WTC11 (cell line): ENCODE data around the gene COPA. TPM values are rescaled to one million over a fixed set of nuclear protein-coding genes. Genes with fewer than 3 reads are reported as not detected.

Experiments used
- ATAC-seq: fragments of 200-7000 bp; cut with Tn5 transposase; 2 replicates; pipeline ENCODE4 v1.10.0; 2021; ENCODE audit warnings: mild to moderate bottlenecking, moderate library complexity
- CTCF ChIA-PET: fragments of 300-600 bp; sonication (Branson Sonifier 250); formaldehyde crosslinking; loops from one replicate; lab custom pipeline; 2021; ENCODE audit warnings: antibody characterized with exemption; lab: Charles Lee
- POLR2A ChIA-PET: fragments of 350-600 bp; sonication (Branson Sonifier 250); formaldehyde crosslinking; loops from one replicate; lab custom pipeline; 2021; ENCODE audit warnings: antibody characterized with exemption; lab: Charles Lee
- DNase-seq: peaks from one replicate; pipeline ENCODE4 v3.0.0; 2021; ENCODE audit warnings: low spot score
- H3K27ac Mint-ChIP-seq: 2 replicates; pipeline ENCODE4 v1.8.0; 2021; ENCODE audit warnings: mixed read lengths
- H3K27me3 Mint-ChIP-seq: 2 replicates; pipeline ENCODE4 v1.8.0; 2021; ENCODE audit warnings: low read depth, mild to moderate bottlenecking, moderate library complexity, mixed read lengths
- H3K36me3 Mint-ChIP-seq: 2 replicates; pipeline ENCODE4 v1.8.0; 2021; ENCODE audit warnings: mixed read lengths
- H3K4me1 Mint-ChIP-seq: 2 replicates; pipeline ENCODE4 v1.8.0; 2022; ENCODE audit warnings: mixed read lengths
- H3K4me3 Mint-ChIP-seq: 2 replicates; pipeline ENCODE4 v1.8.0; 2021; ENCODE audit warnings: mild to moderate bottlenecking, moderate library complexity, mixed read lengths
- H3K9me3 Mint-ChIP-seq: 2 replicates; pipeline ENCODE4 v1.8.0; 2021; ENCODE audit warnings: mixed read lengths
- ARID4B ChIP-seq: sonication (generic); formaldehyde crosslinking; IDR thresholded peaks from 2 replicates; pipeline ENCODE4 v1.8.0; 2023; ENCODE audit warnings: missing genetic modification reagents, mild to moderate bottlenecking, borderline replicate concordance
- E2F4 ChIP-seq: sonication (generic); formaldehyde crosslinking; IDR thresholded peaks from 2 replicates; pipeline ENCODE4 v1.8.1; 2022; ENCODE audit warnings: low read depth, mild to moderate bottlenecking, moderate library complexity, missing genetic modification reagents, borderline replicate concordance
- E2F5 ChIP-seq: sonication (generic); formaldehyde crosslinking; IDR thresholded peaks from 2 replicates; pipeline ENCODE4 v1.8.1; 2022; ENCODE audit warnings: mild to moderate bottlenecking, moderate library complexity, missing genetic modification reagents
- EMX1 ChIP-seq: fragments of 250-450 bp; sonication (Bioruptor Pico); IDR thresholded peaks from 2 replicates; pipeline ENCODE4 v1.8.0; 2021; ENCODE audit warnings: mild to moderate bottlenecking
- FOXK1 ChIP-seq: sonication (generic); formaldehyde crosslinking; IDR thresholded peaks from 2 replicates; pipeline ENCODE4 v1.8.0; 2022; ENCODE audit warnings: mild to moderate bottlenecking, moderate library complexity, missing genetic modification reagents
- FOXP1 ChIP-seq: sonication (generic); formaldehyde crosslinking; IDR thresholded peaks from 2 replicates; pipeline ENCODE4 v1.8.0; 2022; ENCODE audit warnings: missing genetic modification reagents, mild to moderate bottlenecking, moderate library complexity, borderline replicate concordance
- SMAD3 ChIP-seq: sonication (generic); formaldehyde crosslinking; IDR thresholded peaks from 2 replicates; pipeline ENCODE4 v1.8.0; 2022; ENCODE audit warnings: missing genetic modification reagents, mild to moderate bottlenecking, borderline replicate concordance
- TCF7 ChIP-seq: sonication (generic); formaldehyde crosslinking; IDR thresholded peaks from 2 replicates; pipeline ENCODE4 v1.8.0; 2022; ENCODE audit warnings: mild to moderate bottlenecking, low read depth, missing genetic modification reagents, moderate library complexity
- ZNF138 ChIP-seq: sonication (generic); formaldehyde crosslinking; conservative IDR thresholded peaks from 2 replicates; pipeline ENCODE4 v1.8.1; 2022; ENCODE audit warnings: mild to moderate bottlenecking, moderate library complexity, missing genetic modification reagents
- ZNF263 ChIP-seq: sonication (generic); formaldehyde crosslinking; IDR thresholded peaks from 2 replicates; pipeline ENCODE4 v1.8.1; 2022; ENCODE audit warnings: low read depth, mild to moderate bottlenecking, moderate library complexity, missing genetic modification reagents
- ZSCAN18 ChIP-seq: fragments of 250-450 bp; sonication (Bioruptor Pico); IDR thresholded peaks from 2 replicates; pipeline ENCODE4 v2.1.2; 2022; ENCODE audit warnings: mild to moderate bottlenecking, moderate library complexity
- total RNA-seq: library from RNA; stranded (reverse); gene quantifications from 3 replicates; pipeline ENCODE4 v1.2.3, GENCODE V29; 2021

The COPA gene
- total RNA-seq, 1 experiment from 2014 or later, result 126 TPM

- Mint-ChIP-seq H3K4me1 (peaks cover 29% of the 10 kb centered on the region), H3K4me3 (no peak overlapping the region)
- CTCF ChIA-PET, result interaction anchor here (1.4 to 9.3 kb wide), 3 partner anchors 8 to 77 kb away, joined by 4 to 108 read pairs (median 17); no protein-coding TSS in a partner anchor
- TF ChIP-seq E2F4 (CRISPR knock-in tag) (no peak), SMAD3 (CRISPR knock-in tag) (no peak), FOXP1 (CRISPR knock-in tag) (no peak)
- TF ChIP-seq, all 79 proteins: peak for 0
- Mint-ChIP-seq H3K27me3 (no peaks in the 10 kb centered on the region), H3K9me3 (no peaks in the 10 kb centered on the region), H3K27ac (no peak overlapping the region), H3K36me3 (no peaks in the 10 kb centered on the region)
- DNase-seq (no peak), ATAC-seq (no peak)
- POLR2A ChIA-PET, result no interaction called here
Measured at GRCh38 chr1:160367934-160368923, 25.2 kb upstream of the COPA start.

GRCh38 chr1:160367516-160367900 lies 24.5 kb upstream of the COPA start:
- no peak for TF ChIP-seq FOXK1 (CRISPR knock-in tag)
- no peak for TF ChIP-seq ARID4B (CRISPR knock-in tag)
- TF ChIP-seq ZNF138 (CRISPR knock-in tag), result no peak
- no peak for TF ChIP-seq ZSCAN18 (CRISPR knock-in tag)
- no peak for TF ChIP-seq TCF7 (CRISPR knock-in tag)
- TF ChIP-seq EMX1, result no peak
- TF ChIP-seq E2F5 (CRISPR knock-in tag), result no peak
- TF ChIP-seq ZNF263 (CRISPR knock-in tag), result 0 out of 2 replicates have a peak, but pooled peaks have one; percentile 39
- TF ChIP-seq, all 79 proteins: peak for 1
- no peak overlapping the region for H3K27ac Mint-ChIP-seq
- no peaks in the 10 kb centered on the region for H3K27me3 Mint-ChIP-seq
- peaks cover 37% of the 10 kb centered on the region for H3K4me1 Mint-ChIP-seq
- DNase-seq (no peak), ATAC-seq (no peak)
- H3K4me3 Mint-ChIP-seq, result no peak overlapping the region
- ChIA-PET POLR2A (no interaction called here), CTCF (interaction anchor here (1.4 to 9.3 kb wide), 3 partner anchors 8 to 76 kb away, joined by 4 to 108 read pairs (median 17); no protein-coding TSS in a partner anchor)
- no peaks in the 10 kb centered on the region for H3K36me3 Mint-ChIP-seq
- no peaks in the 10 kb centered on the region for H3K9me3 Mint-ChIP-seq
